Measurements from ENCODE around the gene KIF1B. TPM values are rescaled to one million over a fixed set of nuclear protein-coding genes. Genes with fewer than 3 reads are reported as not detected.
"Not testable (repeated sequence)": the region's sequence is repeated elsewhere in the genome, so short reads cannot be mapped to it uniquely, and the experiment has no call there.

The KIF1B gene
- total RNA-seq, 1 experiment from 2014 or later = 57.7 TPM

- no CpG with 5 or more reads among the region's 21 CpGs for WGBS (ENCODE audit: extremely low coverage, insufficient read length, low lambda C conversion rate)
- H2BK5ac ChIP-seq (ENCODE audit: insufficient read length, low read length); H3K4ac ChIP-seq (ENCODE audit: low read depth, low read length); H3K27me3 ChIP-seq (ENCODE audit: insufficient read depth, low read length); H3K56ac ChIP-seq (ENCODE audit: insufficient read length, low read depth, low read length); H3K23me2 ChIP-seq (ENCODE audit: insufficient read length, low read depth, low read length, poor library complexity, severe bottlenecking); H3K79me2 ChIP-seq (ENCODE audit: insufficient read depth, low read length); H2BK20ac ChIP-seq (ENCODE audit: low read depth, low read length, poor library complexity, severe bottlenecking); H3K4me1 ChIP-seq (ENCODE audit: insufficient read depth, low read length); H2BK15ac ChIP-seq (ENCODE audit: low read depth, low read length); H3K4me2 ChIP-seq (ENCODE audit: insufficient read depth, insufficient read length, low read length); H3K9me3 Mint-ChIP-seq; H3K27ac Mint-ChIP-seq; H4K91ac ChIP-seq (ENCODE audit: insufficient read length, low read depth, low read length); H3K27me3 Mint-ChIP-seq (ENCODE audit: low read depth); H4K5ac ChIP-seq (ENCODE audit: insufficient read length, low read depth, low read length); H3K4me3 Mint-ChIP-seq; H4K20me1 ChIP-seq (ENCODE audit: control insufficient read depth, insufficient read depth, insufficient read length); DNase-seq; H2AFZ ChIP-seq (ENCODE audit: low read length); H3K18ac ChIP-seq (ENCODE audit: insufficient read length, low read depth, low read length); H3K79me1 ChIP-seq (ENCODE audit: insufficient read depth, low read depth, low read length, poor library complexity, severe bottlenecking); H2AK5ac ChIP-seq (ENCODE audit: insufficient read length, low read length); H3T11ph ChIP-seq (ENCODE audit: low read length); H3K14ac ChIP-seq (ENCODE audit: insufficient read depth, low read length); H3K9ac ChIP-seq (ENCODE audit: extremely low read depth, insufficient read length, low read length); H3K9me3 ChIP-seq (ENCODE audit: control insufficient read depth, low read depth, low read length); H4K8ac ChIP-seq (replicated peaks; ENCODE audit: insufficient read length, low read depth, low read length); H3K27ac ChIP-seq (ENCODE audit: insufficient read length, low read depth, low read length); H2BK120ac ChIP-seq (ENCODE audit: low read depth, low read length, poor library complexity, severe bottlenecking); H3K23ac ChIP-seq (ENCODE audit: insufficient read length, low read depth, low read length); H2BK12ac ChIP-seq (ENCODE audit: insufficient read length, low read depth, low read length): not testable (repeated sequence)
- Mint-ChIP-seq H3K4me1 (peaks cover 16 to 20% of the 10 kb centered on the region in 2 experiments), H3K36me3 (ENCODE audit: insufficient read depth in 1 of 3, low read depth in 3 of 3) (peaks cover under 1 to 18% (median 1%) of the 10 kb centered on the region in 3 experiments; a peak in 4 of 7 replicates)
Observed at GRCh38 chr1:10426535-10426848, 216.1 kb downstream of the KIF1B start.
